ENCODE results near the gene C1orf35. TPM values are rescaled to one million over a fixed set of nuclear protein-coding genes. Genes with fewer than 3 reads are reported as not detected.
A peak's percentile ranks its signal among the peaks of the same experiment; 100 is the strongest.

Gene C1orf35
- total and polyA plus RNA-seq, 9 of the 15 experiments (the other 6 are each of a cell fraction or from before 2014, with no cell fraction given) = 3.2 to 48.7 (median 12.5) TPM

DNA sequence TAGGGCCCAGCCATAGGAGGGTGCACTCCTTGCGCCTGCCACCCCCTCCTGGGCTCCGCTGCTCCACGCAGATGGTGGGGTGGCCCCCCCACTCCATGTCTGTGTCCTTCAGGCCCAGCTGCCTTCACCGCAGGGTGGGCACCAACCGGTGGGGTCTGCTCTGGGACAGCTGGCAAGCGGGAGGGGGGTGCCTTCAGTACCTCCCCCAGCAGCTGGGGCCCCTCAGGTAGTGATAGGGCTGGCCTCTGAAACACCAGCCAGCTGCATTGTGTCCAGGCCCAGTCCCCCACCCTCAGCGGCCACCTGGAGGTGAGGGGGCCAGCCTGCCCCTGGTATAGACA, 47.0 kb upstream of the C1orf35 start:
- Histone ChIP-seq H3K4me2 (ENCODE audit: insufficient read depth, low read length) (no peak overlapping the region; the same call in 1 of the 2 replicates), H3K27ac (ENCODE audit: extremely low read depth, low read depth, low read length) (peak overlapping the region; percentile 62), H2AFZ (ENCODE audit: low read depth, low read length) (no peak overlapping the region), H3K79me2 (ENCODE audit: control insufficient read depth, insufficient read depth, low read length) (peaks cover 47% of the 10 kb centered on the region), H3K36me3 (ENCODE audit: control insufficient read depth, insufficient read depth, low read length) (peaks cover 39% of the 10 kb centered on the region; the same call in 2 of the 3 replicates), H4K20me1 (replicated peaks; ENCODE audit: control insufficient read depth, insufficient read depth, low read length) (peaks cover 24% of the 10 kb centered on the region), H3K4me3 (no peak overlapping the region), H3K9me1 (ENCODE audit: control insufficient read depth, insufficient read depth, low read length) (peaks cover 10% of the 10 kb centered on the region), H3K4me1 (replicated peaks in 1 of 2; ENCODE audit: control insufficient read depth in 2 of 2, insufficient read depth in 2 of 2, low read length in 2 of 2) (peaks cover 32 to 82% of the 10 kb centered on the region in 2 experiments), H3K9me3 (replicated peaks; ENCODE audit: control insufficient read depth, insufficient read depth, low read depth, low read length) (no peaks in the 10 kb centered on the region), H3K27me3 (ENCODE audit: control insufficient read depth in 2 of 2, insufficient read depth in 2 of 2, low read length in 2 of 2) (no peaks in the 10 kb centered on the region), H3K9ac (ENCODE audit: insufficient read depth in 1 of 2, low read depth in 2 of 2, low read length in 2 of 2) (peak overlapping the region; percentile 31 to 91; a peak in 3 of 4 replicates)
- intact Hi-C loops (cut with micrococcal nuclease) = no loop called here
- ChIA-PET POLR2A (interaction anchor here (0.6 to 4.2 kb wide), 3 partner anchors 9 to 49 kb away, joined by 3 to 46 read pairs (median 11); partner anchors contain the start of genes GUK1 and IBA57), CTCF (ENCODE audit: low intra/inter-chr PET ratio) (no interaction called here)
- no peak for FAIRE-seq
- in situ Hi-C loops (cut with MboI) = no loop called here
- peak; percentile 2 for ATAC-seq
- WGBS (ENCODE audit: insufficient coverage, low coverage, missing lambda C conversion rate) = 79% methylated on average over 7 of the region's 7 CpGs
- BruUV-seq (replicated peaks) = no TSS peak
- TF ChIP-seq MYNN (IDR thresholded peaks at IDR 0.05) (0 out of 2 replicates have a peak, but pooled peaks have one; percentile 9), MYNN (CRISPR knock-in tag; IDR thresholded peaks at IDR 0.05) (no peak), POLR2G (IDR thresholded peaks at IDR 0.05; ENCODE audit: low read depth, low read length) (peak; percentile 71), MTF1 (CRISPR knock-in tag; IDR thresholded peaks at IDR 0.05; ENCODE audit: borderline replicate concordance) (no peak), RBM22 (IDR thresholded peaks at IDR 0.05; ENCODE audit: low read depth, low read length, poor library complexity, severe bottlenecking) (peak; percentile 58), ZNF77 (CRISPR knock-in tag; IDR thresholded peaks at IDR 0.05) (no peak)
- TF ChIP-seq, protein P1, sequence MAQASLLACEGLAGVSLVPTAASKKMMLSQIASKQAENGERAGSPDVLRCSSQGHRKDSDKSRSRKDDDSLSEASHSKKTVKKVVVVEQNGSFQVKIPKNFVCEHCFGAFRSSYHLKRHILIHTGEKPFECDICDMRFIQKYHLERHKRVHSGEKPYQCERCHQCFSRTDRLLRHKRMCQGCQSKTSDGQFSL (CRISPR knock-in tag; IDR thresholded peaks at IDR 0.05) = 0 out of 2 replicates have a peak, but pooled peaks have one; percentile 28
- TF ChIP-seq, protein P1 (tag; IDR thresholded peaks at IDR 0.05) = 0 out of 4 replicates have a peak, but pooled peaks of 1 of the 2 experiments have one; percentile 51
- TF ChIP-seq, protein P2, sequence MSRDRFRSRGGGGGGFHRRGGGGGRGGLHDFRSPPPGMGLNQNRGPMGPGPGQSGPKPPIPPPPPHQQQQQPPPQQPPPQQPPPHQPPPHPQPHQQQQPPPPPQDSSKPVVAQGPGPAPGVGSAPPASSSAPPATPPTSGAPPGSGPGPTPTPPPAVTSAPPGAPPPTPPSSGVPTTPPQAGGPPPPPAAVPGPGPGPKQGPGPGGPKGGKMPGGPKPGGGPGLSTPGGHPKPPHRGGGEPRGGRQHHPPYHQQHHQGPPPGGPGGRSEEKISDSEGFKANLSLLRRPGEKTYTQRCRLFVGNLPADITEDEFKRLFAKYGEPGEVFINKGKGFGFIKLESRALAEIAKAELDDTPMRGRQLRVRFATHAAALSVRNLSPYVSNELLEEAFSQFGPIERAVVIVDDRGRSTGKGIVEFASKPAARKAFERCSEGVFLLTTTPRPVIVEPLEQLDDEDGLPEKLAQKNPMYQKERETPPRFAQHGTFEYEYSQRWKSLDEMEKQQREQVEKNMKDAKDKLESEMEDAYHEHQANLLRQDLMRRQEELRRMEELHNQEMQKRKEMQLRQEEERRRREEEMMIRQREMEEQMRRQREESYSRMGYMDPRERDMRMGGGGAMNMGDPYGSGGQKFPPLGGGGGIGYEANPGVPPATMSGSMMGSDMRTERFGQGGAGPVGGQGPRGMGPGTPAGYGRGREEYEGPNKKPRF (IDR thresholded peaks at IDR 0.05; ENCODE audit: low read depth, low read length) = no peak
- peak in 2 of 4 experiments; percentile 35 to 37 for DNase-seq (ENCODE audit: extremely low read depth in 1 of 4, low spot score in 3 of 4)
